Umbilical cord (tissue), 2 donors: ENCODE data around the gene PHOX2A. TPM values are rescaled to one million over a fixed set of nuclear protein-coding genes. Genes with fewer than 3 reads are reported as not detected.
A peak's percentile ranks its signal among the peaks of the same experiment; 100 is the strongest.

Experiments used
- DNase-seq: peaks from one replicate; pipeline ENCODE4 v3.0.0-alpha.2; 2015; ENCODE audit warnings: low spot score
- total RNA-seq: library from RNA; depleted of rRNA; stranded (reverse); fragments of >200 nt; gene quantifications from one replicate; pipeline ENCODE4 v1.2.3, GENCODE V29; 2014; ENCODE audit warnings: low replicate concordance; ENCODE audit not compliant: insufficient read depth

The PHOX2A gene
- total RNA-seq, 1 donor from 2014 or later, result 1.2 TPM

DNA sequence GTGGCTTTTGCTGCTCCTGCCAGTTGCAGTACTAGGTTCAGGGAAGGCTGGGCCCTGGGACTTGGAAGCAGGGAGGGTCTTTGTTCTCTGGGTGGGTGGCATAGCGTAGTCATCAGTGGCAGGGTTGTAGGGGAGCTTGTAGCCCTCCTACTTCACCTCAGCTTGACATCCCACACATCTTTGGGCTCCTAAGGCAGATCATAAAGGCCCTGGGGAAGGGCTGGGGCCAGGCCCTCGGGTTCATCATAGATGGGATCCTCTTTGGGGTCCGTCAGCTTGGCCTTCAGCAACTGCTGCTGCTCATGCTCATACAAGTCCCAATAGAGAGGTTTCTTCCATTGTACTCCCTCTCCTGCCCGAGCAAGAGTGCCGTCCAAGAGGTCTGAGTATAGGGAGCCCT is 6.0 kb upstream of the PHOX2A start:
- DNase-seq, result no peak

DNA sequence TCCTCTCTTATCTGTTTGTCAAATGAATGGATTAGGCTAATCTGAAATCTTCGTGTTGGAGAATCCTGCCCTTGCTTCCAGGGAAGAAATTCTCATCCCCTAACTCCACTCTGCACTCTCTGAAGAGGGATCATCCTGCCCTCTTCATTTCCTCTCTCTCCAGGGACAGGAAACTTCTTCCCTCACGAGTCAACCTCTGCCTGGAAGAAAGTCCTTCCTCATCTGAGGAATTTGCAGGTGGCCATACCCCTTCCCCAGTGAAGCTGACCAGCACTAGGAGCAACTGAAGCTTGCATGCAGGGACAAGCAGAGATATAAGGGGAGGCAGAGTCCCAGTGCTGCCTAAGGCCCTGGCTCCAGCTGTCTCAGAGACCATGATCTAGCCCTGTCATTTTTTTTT is 3.6 kb upstream of the PHOX2A start:
- no peak for DNase-seq

- no peak for DNase-seq
Observed at GRCh38 chr11:72245263-72245816, 1.4 kb upstream of the PHOX2A start.

DNA sequence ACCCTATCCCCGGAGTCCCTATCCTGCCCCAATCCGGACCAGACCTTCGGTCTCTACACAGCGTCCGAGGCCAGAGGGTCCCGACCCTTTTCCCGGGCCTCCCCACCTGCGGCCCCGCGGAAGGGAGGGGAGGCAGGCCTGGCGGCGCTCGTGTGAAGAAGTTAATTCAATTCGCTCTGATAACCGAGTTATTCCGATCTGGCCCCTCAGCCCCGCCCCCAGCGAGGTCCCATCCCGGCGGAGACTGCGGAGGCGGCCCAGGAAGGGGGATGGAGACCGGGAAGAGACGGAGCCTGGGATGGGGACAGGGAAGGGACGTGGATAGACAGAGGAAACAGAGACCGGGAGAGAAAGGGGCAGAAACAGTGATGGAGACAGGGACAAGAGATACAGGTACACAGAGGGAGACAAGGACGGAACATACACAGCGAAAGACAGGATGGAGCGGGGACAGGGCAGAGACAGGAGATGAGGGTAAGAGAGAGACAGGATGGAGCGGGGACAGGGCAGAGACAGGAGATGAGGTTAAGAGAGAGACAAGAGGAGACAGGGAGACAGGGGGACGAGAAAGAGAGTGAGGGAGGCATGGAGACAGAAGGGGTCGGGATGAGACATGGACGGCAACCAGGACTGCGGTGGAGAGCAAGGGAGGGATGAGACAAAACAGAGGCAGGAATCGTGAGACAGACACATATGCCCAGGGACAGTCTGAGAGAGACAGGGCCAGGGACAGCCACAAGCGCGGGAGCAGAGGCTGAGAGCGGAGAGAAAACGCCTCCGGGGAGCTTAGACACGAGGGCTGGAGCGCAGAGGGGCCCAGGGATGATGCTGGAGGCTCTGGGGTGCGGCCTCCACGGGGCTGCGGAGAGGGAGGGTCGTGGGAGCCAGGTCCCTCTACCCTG is 636 bp upstream of the PHOX2A start:
- DNase-seq, result no peak

GRCh38 chr11:72243173-72244059 is 560 bp downstream of the PHOX2A start:
- DNase-seq, result no peak

DNA sequence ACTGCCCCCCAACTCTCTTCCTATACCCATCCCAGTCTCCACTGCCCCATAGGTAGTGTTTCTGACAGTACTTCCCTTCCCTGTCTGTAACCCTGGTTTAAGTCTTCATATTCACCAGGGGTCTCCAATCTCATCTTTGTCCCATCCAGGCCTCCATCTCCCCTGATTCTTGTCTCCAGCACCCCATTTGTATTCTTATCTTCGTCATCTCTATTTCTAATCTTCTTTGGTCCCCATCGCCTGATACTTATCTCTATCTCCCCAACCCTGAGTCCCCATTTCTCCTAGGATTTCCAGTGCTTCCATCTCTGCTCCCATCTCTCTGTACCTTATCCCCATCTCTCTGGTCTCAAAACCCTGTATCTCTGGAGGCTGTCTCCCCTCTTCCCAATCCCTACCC is 1.8 kb downstream of the PHOX2A start:
- no peak for DNase-seq

DNA sequence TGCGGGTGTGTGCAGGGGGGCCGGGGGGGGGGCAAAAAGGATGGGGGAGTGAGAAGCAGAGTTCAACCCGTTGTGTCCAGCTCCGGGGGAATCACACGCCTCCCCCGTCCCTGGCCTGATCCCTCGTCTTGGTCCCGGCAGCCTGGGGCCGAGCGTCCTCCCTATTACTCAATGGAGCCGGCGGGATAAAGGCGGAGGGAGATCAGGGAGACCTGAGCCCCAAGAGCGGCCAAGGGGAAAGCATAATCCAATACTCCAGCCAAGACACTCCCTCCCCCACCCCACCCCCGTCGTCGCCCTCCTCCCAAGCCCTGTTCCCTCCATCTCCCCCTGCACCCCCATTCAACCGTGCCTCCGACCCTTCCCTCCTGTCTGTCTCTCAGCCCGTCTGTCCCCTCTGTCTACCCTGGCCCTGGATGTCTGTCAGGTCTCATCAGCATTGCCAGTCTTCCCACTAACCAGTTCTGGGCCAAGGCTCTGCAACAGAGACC is 2.6 kb downstream of the PHOX2A start:
- no peak for DNase-seq

DNA sequence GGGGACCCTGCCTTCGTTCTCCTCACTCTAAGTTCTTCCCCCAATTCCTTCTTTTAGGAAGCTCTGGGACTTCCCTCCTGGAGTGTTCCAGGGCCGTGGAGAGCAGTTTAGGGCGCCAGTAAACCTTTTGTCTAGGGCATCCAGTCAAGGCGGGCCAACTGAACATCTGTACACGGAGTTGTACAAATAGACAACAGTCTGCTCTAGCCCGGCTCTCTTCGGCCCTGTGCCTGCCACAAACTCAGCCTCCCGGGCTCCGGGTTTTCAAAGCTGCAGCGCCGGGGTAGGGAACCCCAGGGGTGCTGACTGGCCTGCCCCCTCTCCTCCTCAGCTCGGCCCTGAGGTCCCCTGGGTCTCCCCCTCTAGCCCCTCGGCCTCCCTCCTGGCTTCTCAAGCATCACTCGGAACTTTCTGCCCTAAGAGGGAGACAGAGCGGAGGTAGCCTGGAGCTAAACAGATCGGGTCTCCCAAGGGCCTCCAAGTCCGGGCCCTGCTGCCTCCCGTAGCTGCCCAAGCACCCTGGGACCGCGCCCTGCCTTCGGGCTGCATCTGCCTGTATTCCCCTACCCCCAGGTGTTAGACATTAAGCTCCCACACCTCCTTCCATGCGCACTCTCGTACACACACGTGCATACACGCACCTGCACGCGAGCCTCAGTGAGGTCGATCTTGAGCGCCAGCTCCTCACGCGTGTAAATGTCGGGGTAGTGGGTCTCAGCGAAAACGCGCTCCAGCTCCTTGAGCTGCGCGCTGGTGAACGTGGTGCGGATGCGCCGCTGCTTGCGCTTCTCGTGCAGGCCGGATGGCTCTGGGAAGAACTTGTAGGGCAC is 3.3 kb downstream of the PHOX2A start:
- DNase-seq, result no peak

- DNase-seq, result peak; percentile 41
Observed at GRCh38 chr11:72239849-72240460, 4.0 kb downstream of the PHOX2A start.

- DNase-seq, result peak; percentile 75
Observed at GRCh38 chr11:72239313-72239848, 4.6 kb downstream of the PHOX2A start.

DNA sequence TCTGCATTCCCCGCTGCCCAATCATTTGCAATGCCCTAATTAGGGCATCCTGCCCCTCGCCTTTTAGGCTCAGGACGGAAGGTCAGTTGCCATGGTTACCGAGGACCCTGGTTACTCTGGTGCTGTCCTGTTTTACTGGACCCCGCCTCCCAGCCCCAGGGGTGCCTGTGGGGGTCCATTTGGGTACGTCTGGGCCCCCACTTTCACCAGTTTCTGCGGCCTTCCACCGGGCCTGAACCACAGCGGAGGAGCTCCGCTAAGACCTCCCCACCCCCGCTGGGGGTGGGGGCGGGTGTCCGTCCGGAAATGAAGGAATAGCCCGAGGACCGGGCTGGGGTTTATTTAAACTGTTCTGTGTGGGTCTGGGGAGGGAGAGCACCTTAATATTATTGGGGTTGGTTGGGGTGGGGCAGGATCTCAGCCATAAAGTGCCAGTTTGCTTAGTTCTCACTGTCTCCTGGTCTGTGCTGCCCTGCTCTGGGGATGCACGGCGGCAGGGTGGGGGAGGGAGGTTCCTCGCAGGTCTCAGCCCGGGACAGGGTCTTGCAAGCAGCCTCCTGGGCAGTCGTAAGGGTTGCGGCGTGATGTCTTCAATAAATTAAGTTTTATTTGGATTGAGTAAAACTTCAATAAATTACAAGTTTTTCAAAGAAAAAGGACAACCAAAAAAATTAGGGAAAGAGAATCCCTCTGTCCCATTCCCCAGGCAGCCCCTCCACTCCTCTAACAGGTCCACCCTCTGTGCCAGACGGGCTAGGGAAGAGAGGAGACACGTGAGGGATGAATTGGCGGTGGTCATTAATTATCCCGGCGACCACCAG is 5.3 kb downstream of the PHOX2A start:
- DNase-seq, result no peak

DNA sequence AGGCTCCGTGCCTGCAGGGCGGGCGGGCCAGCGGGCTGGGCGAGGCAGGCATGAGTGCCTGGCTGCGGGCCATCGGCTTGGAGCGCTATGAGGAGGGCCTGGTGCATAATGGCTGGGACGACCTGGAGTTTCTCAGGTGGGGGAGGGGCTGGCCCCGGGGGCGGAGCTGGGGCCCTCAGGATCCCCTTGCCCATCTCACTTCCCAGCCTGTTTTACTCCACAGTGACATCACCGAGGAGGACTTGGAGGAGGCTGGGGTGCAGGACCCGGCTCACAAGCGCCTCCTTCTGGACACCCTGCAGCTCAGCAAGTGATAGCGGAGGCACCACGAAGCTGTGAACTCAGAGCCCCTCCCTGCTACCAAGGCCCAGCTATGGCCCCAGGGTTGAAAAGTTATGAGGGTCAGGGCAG is 5.9 kb downstream of the PHOX2A start:
- DNase-seq, result peak; percentile 53

DNA sequence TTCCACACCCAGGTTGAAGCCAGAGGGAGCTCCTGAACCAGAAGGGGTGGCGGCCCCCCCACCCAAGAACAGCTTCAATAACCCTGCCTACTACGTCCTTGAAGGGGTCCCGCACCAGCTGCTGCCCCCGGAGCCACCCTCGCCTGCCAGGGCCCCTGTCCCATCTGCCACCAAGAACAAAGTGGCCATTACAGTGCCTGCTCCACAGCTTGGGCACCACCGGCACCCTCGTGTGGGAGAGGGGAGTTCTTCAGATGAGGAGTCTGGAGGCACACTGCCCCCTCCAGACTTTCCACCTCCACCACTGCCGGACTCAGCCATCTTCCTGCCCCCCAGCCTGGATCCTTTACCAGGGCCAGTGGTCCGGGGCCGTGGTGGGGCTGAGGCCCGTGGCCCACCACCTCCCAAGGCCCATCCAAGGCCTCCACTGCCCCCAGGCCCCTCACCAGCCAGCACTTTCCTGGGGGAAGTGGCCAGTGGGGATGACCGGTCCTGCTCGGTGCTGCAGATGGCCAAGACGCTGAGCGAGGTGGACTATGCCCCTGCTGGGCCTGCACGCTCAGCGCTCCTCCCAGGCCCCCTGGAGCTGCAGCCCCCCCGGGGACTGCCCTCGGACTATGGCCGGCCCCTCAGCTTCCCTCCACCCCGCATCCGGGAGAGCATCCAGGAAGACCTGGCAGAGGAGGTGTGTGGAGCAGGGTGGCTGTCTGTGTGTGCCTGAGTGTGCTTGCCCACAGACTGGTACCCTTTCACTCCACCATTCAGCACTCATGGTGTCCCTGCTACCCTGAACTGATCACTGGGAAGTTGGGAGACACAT is 6.7 kb downstream of the PHOX2A start:
- no peak for DNase-seq

- DNase-seq, result no peak
Observed at GRCh38 chr11:72236774-72237111, 7.2 kb downstream of the PHOX2A start.

DNA sequence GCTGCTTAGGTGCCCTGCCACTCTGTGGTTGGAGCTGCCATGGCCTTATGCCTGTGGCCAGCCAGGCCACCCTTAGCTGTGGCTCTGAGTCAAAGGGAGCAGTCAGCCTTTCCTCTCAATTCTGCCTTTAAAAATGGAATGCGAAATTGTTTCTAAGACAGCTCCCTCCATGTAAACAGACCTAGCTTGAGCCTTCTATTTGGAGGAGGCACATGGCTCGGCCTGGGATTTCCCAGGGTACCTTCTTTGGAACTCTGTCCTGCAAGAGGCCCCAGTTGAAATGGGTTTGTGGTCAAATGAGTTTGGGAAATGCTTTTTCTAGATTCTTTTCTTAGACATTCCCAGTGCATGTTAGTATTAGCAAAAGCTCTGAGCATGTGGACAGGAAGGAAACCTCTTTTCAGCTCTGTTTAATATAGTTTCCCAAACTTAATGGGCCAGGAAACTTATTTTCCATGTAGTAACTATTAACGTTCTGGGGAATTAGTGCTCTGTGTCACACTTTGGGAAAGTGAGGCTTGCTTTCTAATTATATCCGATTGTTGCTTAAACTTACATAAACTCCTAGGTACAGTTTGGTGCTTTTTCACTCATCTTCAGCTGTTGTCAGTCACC is 7.8 kb downstream of the PHOX2A start:
- DNase-seq, result no peak

DNA sequence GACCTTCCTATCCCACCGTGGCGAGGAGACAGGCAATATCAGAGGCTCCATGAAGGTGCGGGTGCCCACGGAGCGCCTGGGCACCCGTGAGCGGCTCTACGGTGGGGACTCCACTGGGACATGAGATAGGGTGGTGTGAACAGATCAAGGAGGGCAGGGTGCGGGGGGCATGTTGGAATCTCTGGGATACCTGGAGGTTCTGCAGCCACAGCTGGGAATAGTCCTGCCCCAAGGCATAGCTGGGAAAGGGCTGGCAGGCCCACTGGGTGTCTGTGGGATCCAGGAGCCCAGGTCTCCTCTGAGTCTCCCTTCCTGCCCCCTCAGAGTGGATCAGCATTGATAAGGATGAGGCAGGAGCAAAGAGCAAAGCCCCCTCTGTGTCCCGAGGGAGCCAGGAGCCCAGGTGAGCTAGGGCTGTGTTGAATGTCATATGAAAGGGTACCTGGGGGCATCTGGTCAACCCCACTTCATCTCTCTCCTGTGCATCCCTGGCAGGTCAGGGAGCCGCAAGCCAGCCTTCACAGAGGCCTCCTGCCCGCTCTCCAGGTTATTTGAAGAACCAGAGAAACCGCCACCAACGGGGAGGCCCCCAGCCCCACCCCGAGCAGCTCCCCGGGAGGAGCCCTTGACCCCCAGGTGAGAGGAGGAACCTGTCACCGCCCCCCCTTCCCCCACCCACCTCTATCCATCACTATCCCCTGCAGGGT is 8.5 kb downstream of the PHOX2A start:
- DNase-seq, result no peak

GRCh38 chr11:72234920-72235319 is 9.1 kb downstream of the PHOX2A start:
- no peak for DNase-seq

DNA sequence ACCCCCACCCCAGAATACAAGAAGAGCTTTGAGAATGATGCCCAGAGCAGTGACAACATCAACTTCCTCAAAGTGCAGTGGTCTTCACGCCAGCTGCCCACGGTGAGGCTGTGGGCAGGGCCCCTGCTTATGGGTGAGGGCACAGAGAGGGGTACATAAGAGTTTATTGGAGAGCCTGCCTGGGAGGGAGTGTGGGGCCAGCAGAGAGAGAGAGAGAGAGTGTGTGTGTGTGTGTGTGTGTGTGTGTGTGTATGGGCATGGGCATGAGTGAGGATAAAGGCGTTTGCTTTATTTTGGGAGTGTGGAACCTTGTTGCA is 9.5 kb downstream of the PHOX2A start:
- no peak for DNase-seq
